Left hindlimb (tissue), 1 donor: Measurements from ENCODE around the gene PPP3R2.
"Not testable (repeated sequence)": the region's sequence is repeated elsewhere in the genome, so short reads cannot be mapped to it uniquely, and the experiment has no call there.

ENCODE experiments used
- DNase-seq: peaks from one replicate; pipeline ENCODE4 v3.0.0-alpha.2; 2018

PPP3R2 gene

DNA sequence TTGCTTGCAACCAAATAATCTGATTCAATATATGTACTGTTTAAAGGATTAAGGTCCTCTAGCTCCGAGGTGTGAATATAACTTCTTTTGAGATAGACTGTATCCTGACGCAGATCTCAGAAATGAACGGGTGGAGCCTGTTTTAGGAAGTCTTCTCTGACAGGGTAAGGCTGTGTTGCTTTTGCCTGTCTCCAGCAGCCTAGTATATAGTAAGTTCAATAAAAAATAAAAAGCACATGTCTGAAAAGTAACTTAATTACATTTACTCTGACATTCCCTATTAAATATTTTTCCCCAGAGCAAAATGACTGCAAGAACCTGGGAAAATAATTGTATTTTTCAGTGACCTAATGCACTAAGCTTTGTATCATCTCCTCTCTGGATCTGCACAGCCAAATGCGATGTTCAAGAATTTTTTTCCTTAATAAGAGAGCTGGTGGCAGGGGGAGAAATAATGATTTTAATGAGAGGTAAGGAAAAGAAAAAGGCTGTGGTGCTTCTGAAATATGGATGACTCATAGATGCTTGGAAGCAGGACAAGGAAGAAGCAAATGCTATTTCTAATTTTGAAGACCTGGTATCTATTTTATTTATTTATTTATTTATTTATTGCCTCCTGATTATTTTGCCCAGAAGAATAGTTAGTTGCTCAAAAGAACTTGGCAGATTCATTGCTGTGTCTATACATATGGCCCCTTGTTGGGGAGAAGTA, 7.3 kb downstream of the PPP3R2 start:
- DNase-seq, result no peak

GRCh38 chr9:101586651-101587050, 8.1 kb downstream of the PPP3R2 start:
- DNase-seq, result no peak

DNA sequence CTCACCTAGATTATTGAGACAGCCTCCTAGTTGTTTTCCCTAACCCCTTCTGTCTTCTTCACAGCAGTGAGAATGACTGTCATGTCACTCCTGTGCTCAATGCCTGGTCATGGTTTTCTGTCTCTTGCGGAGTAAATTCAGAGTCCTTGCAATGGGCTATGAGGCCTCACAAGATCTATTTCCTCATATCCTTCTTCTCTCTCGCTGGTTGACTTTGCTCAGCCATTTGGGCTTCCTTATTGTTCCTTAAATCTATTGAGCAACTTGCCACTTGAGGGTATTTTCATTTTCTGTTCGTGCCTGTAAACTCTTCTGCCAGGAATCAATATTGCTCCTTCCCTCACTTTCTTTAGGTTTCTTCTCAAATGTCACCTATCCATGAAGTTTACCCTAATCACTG, 9.0 kb downstream of the PPP3R2 start:
- DNase-seq, result no peak

DNA sequence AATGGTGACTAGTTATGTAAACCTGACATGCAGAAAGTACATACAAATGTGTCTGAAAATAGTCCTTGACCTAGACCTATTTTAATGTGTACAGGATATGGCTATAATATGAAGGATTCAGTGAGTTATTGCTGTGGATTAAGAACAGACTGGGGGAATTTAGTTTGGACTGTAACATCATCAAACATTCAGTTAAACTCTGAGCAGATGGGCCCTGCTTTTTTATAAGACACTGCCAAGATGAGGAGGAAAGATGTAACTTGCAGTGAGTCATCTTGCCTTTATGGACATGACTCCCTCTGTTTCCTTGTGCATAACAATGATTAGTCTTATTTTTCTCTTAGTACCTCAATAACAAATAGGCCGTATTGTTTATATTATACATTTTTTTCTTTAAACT, 12.2 kb downstream of the PPP3R2 start:
- no peak for DNase-seq

GRCh38 chr9:101579711-101580545, 14.8 kb downstream of the PPP3R2 start:
- no peak for DNase-seq

GRCh38 chr9:101578378-101578777, 16.4 kb downstream of the PPP3R2 start:
- DNase-seq, result no peak

DNA sequence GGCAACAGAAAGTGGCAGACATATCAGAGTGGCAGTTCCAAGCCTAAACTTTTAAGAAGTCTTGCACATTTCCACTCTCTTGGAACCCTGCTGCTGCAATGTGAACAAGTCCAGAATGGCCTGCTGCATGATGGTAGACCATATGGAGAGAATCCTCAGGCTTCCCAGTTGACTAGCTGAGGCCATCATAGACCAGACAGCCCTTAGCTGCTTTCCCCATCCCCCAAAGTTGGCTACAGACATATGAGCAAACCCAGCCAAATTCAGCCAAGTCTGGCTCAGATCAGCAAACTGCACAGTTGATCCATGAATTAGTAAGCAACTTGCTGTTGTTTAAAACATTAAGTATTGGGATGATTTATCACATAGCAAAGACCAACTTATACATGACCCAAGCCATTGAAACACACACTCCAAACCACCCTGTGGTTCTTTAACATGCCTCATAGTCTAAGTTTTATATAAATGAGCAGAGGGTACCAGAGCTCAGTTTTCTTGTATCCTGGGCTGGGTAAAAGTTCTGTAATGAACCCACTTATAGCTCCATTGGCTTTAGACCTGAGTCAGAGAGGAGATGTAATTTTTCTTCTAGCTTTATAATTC, 19.9 kb downstream of the PPP3R2 start:
- no peak for DNase-seq

DNA sequence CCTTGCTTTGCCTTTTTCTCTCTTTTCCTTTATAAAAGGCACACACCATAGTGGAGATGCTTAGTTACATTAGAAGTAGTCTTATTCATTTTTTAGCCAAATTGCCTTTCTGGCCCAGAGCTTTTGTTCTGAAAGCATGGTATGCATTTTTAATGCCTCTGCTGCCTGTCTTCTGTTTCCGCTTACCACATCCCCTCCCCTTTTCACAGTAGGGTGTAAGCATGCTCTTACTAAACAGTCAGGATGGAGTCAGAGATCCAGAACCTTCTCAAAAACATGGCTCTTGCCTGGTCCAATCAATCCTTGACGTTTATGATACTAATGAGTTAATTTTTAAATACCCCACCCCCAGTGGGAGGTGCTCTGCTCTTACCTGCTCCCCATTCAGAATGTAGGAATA, 22.5 kb downstream of the PPP3R2 start:
- no peak for DNase-seq

- DNase-seq, result no peak
Observed at GRCh38 chr9:101571114-101571513, 23.7 kb downstream of the PPP3R2 start.

- DNase-seq, result no peak
Observed at GRCh38 chr9:101569741-101570501, 24.8 kb downstream of the PPP3R2 start.

DNA sequence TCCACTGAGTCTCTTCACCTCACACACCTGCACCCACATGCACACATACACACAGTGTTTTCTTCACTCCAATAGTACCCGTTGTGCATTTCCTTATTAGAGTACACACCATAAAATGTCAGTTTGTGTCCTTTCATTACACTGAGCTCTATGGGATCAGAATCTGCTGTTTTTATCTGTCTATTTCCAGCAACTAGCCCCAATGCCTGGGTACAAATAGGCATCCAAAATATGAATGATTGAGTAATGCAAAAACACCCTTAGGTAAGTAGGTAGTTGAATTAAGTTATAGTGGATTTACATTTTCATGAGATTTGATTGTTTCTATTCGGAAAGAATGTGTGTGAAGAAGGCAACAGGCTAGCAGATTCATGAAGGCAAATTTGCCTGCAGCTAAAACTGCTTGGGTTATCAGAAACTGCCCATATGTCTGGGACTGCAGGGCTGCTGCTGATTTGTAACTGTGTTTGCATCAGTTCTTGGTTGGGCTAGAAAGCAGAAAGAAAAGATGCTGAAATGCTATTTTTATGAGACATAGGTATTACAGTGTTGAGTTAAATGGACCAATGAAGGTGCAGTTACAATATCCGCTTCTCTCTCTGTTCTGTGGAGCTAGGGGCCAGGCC, 26.9 kb downstream of the PPP3R2 start:
- DNase-seq, result no peak

GRCh38 chr9:101566904-101567724, 27.7 kb downstream of the PPP3R2 start:
- DNase-seq, result no peak

- no peak for DNase-seq
Observed at GRCh38 chr9:101564252-101564651, 30.5 kb downstream of the PPP3R2 start.

DNA sequence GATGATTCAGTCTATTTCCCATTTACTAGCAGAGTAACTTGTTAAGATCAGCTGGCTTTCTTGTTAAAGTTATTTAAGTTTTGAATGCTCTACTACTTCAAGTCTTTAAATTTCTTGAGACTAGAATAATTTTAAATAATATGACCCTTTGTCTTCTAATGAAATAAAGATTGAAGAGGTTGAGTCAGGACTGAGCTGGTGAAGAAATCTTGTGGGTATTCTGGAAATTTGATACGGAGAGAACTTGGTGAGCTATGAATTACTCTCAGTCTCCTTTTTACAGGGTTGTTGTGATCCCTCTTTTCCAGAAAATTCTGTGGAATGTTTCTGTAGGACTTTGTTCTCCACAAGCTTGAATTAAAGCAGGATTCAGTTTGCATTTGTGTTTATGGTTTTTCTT, 31.8 kb downstream of the PPP3R2 start:
- DNase-seq, result no peak

- no peak for DNase-seq
Observed at GRCh38 chr9:101561740-101562139, 33.0 kb downstream of the PPP3R2 start.

DNA sequence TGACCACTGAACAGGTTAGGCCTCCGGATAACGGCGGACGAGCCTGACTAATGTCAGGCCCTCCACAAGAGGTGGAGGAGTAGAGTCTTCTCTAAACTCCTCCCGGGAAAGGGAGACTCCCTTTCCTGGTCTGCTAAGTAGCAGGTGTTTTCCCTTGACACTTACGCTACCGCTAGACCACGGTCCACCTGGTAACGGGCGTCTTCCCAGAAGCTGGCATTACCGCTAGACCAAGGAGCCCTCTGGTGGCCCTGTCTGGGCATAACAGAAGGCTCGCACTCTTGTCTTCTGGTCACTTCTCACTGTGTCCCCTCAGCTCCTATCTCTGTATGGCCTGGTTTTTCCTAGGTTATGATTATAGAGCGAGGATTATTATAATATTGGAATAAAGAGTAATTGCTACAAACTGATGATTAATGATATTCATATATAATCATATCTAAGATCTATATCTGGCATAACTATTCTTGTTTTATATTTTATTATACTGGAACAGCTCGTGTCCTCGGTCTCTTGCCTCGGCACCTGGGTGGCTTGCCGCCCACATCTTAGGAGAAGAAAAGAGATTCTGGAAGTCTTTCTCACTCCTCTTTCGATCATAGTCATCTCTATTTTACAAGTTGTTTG, 45.2 kb downstream of the PPP3R2 start:
- DNase-seq, result not testable (repeated sequence)

GRCh38 chr9:101543098-101543735, 51.6 kb downstream of the PPP3R2 start:
- no peak for DNase-seq
